ENCODE results near the gene POU3F4.

Gene POU3F4

DNA sequence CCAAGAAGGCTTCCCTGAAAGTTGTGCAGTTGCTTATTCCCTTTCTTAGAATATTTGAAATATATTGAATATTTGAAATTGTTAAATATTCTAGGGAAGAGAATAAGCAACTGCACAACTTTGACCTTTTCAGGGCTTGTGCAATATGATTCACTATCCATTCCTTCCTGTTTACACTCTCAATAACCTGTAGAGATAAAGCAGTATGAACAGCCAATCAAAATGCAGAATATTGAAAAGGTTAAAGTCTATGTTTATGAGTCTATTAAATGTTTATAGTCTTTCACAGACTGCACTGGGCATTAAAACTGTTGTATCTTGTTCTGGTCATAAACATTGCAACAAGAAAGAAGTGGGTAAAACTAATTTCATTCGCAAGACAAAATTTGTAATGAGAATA, 13.8 kb downstream of the POU3F4 start:
- H2AFZ ChIP-seq (ENCODE audit: low read depth), result no peak overlapping the region
- no peak overlapping the region for H3K9ac ChIP-seq
- TF ChIP-seq, protein P1, sequence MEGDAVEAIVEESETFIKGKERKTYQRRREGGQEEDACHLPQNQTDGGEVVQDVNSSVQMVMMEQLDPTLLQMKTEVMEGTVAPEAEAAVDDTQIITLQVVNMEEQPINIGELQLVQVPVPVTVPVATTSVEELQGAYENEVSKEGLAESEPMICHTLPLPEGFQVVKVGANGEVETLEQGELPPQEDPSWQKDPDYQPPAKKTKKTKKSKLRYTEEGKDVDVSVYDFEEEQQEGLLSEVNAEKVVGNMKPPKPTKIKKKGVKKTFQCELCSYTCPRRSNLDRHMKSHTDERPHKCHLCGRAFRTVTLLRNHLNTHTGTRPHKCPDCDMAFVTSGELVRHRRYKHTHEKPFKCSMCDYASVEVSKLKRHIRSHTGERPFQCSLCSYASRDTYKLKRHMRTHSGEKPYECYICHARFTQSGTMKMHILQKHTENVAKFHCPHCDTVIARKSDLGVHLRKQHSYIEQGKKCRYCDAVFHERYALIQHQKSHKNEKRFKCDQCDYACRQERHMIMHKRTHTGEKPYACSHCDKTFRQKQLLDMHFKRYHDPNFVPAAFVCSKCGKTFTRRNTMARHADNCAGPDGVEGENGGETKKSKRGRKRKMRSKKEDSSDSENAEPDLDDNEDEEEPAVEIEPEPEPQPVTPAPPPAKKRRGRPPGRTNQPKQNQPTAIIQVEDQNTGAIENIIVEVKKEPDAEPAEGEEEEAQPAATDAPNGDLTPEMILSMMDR (conservative IDR thresholded peaks at IDR 0.05; ENCODE audit: low read depth, low read length), result no peak
- no peaks in the 10 kb centered on the region for H3K27me3 ChIP-seq (ENCODE audit: insufficient read depth, low read depth)
- H3K4me1 ChIP-seq (ENCODE audit: low read depth, poor library complexity, severe bottlenecking), result no peaks in the 10 kb centered on the region
- H3K79me2 ChIP-seq (ENCODE audit: insufficient read depth, low read depth), result no peaks in the 10 kb centered on the region
- no peaks in the 10 kb centered on the region for H4K20me1 ChIP-seq (ENCODE audit: insufficient read depth)
- no peak overlapping the region for H3K27ac ChIP-seq
- H3K4me2 ChIP-seq, result no peak overlapping the region
- no peak overlapping the region for H3K4me3 ChIP-seq (IDR thresholded peaks at IDR 0.05; ENCODE audit: insufficient read depth, low read depth, low read length)
- H3K36me3 ChIP-seq (ENCODE audit: insufficient read depth), result no peaks in the 10 kb centered on the region

DNA sequence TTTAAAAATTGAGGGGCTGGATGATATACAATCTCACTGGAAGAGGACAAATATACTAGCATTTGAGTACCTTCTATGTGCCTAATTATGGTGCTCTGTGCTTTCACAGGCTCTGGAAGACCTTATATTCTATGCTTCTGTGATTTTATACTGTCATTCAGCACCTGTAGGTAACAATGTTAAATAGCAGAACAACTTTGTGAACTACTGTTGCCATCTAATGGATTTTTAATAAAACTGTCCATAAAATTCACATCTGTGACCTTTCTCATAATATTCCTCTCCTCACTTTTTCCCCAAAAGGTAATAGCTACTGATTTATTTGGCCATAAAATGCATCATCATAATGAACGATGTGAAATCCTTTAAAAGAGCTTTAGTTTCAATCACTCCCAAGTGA, 21.9 kb downstream of the POU3F4 start:
- H3K27me3 ChIP-seq (ENCODE audit: insufficient read depth, low read depth), result no peaks in the 10 kb centered on the region

DNA sequence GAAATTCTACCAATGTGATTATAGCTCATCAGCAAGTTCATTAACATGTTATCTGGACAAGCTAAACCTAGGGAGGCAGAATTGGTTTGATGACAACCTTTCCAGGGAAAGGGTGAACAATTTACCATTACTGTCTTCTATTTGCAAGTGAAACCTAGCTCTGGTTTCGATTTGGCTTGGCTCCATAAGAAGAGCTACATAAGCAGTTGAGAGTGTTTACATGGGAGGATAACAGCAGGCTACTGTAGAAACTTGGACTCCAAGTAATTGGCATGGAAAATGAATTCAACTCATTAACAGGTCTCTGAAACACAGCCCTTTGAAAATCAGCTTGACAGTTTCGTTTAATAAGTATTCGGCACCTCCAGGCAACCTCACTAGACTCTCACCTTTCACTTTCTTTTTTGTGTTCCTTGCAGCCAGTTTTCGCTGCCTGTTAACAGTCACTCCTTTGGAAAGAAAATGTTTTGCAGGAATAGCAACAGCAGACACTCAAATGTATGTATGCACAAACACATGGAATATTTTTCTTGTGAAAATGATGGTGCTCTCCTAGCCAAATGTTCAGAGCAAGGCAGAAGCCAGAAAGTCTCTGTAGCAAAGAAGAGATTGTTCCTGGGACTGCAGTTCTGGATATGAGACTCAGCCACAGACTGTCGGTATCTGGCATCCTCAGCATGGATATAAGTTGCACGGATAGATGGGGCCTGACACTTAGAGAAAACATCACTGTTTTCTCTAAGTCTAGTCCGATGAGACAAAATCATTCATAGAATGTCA, 27.5 kb downstream of the POU3F4 start:
- H3K4me3 ChIP-seq (IDR thresholded peaks at IDR 0.05; ENCODE audit: insufficient read depth, low read depth, low read length), result no peak overlapping the region
- no peaks in the 10 kb centered on the region for H3K36me3 ChIP-seq (ENCODE audit: insufficient read depth)
- H3K9ac ChIP-seq, result no peak overlapping the region
- H3K27ac ChIP-seq, result no peak overlapping the region
- TF ChIP-seq, protein P1 (conservative IDR thresholded peaks at IDR 0.05; ENCODE audit: low read depth, low read length), result no peak
- H4K20me1 ChIP-seq (ENCODE audit: insufficient read depth), result no peaks in the 10 kb centered on the region
- peaks cover 5% of the 10 kb centered on the region for H3K4me1 ChIP-seq (ENCODE audit: low read depth, poor library complexity, severe bottlenecking)
- H3K27me3 ChIP-seq (ENCODE audit: insufficient read depth, low read depth), result no peaks in the 10 kb centered on the region
- H3K79me2 ChIP-seq (ENCODE audit: insufficient read depth, low read depth), result no peaks in the 10 kb centered on the region
- H3K4me2 ChIP-seq, result peak overlapping the region; percentile 34; the same call in 1 of the 2 replicates
- peak overlapping the region; percentile 29; the same call in 1 of the 2 replicates for H2AFZ ChIP-seq (ENCODE audit: low read depth)

More for the DNA sequence above, 21.9 kb downstream of the POU3F4 start:
- Histone ChIP-seq H3K27ac (no peak overlapping the region), H3K9ac (no peak overlapping the region), H3K79me2 (ENCODE audit: insufficient read depth, low read depth) (no peaks in the 10 kb centered on the region), H3K36me3 (ENCODE audit: insufficient read depth) (no peaks in the 10 kb centered on the region), H2AFZ (ENCODE audit: low read depth) (no peak overlapping the region), H4K20me1 (ENCODE audit: insufficient read depth) (no peaks in the 10 kb centered on the region), H3K4me2 (no peak overlapping the region), H3K4me3 (IDR thresholded peaks at IDR 0.05; ENCODE audit: insufficient read depth, low read depth, low read length) (no peak overlapping the region), H3K4me1 (ENCODE audit: low read depth, poor library complexity, severe bottlenecking) (no peaks in the 10 kb centered on the region)
- TF ChIP-seq, protein P1 (conservative IDR thresholded peaks at IDR 0.05; ENCODE audit: low read depth, low read length), result no peak

Measured in KMS-11 (cell line).